ENCODE measurements around the gene FAM118A.

GRCh38 chr22:45302751-45303150 lies 7.0 kb upstream of the FAM118A start:
- TF ChIP-seq, protein P1, sequence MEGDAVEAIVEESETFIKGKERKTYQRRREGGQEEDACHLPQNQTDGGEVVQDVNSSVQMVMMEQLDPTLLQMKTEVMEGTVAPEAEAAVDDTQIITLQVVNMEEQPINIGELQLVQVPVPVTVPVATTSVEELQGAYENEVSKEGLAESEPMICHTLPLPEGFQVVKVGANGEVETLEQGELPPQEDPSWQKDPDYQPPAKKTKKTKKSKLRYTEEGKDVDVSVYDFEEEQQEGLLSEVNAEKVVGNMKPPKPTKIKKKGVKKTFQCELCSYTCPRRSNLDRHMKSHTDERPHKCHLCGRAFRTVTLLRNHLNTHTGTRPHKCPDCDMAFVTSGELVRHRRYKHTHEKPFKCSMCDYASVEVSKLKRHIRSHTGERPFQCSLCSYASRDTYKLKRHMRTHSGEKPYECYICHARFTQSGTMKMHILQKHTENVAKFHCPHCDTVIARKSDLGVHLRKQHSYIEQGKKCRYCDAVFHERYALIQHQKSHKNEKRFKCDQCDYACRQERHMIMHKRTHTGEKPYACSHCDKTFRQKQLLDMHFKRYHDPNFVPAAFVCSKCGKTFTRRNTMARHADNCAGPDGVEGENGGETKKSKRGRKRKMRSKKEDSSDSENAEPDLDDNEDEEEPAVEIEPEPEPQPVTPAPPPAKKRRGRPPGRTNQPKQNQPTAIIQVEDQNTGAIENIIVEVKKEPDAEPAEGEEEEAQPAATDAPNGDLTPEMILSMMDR (IDR thresholded peaks at IDR 0.05), result no peak
- no peak for TF ChIP-seq POLR2AphosphoS5 (IDR thresholded peaks at IDR 0.05)

Measured in prostate gland (tissue), 2 donors.